HuH-7.5 (cell line): Measurements from ENCODE around the gene NHLH2.
A peak's percentile ranks its signal among the peaks of the same experiment; 100 is the strongest.

Experiments used
- DNase-seq: peaks from one replicate; pipeline ENCODE4 v3.0.0; 2011; ENCODE audit warnings: low spot score

Gene NHLH2

GRCh38 chr1:115838431-115839028, 2.4 kb downstream of the NHLH2 start:
- peak; percentile 34 for DNase-seq

- peak; percentile 30 for DNase-seq
Observed at GRCh38 chr1:115837740-115838421, 3.0 kb downstream of the NHLH2 start.

GRCh38 chr1:115837341-115837739, 3.6 kb downstream of the NHLH2 start:
- DNase-seq = no peak

- no peak for DNase-seq
Observed at GRCh38 chr1:115833856-115834255, 7.1 kb downstream of the NHLH2 start.

- no peak for DNase-seq
Observed at GRCh38 chr1:115832651-115833050, 8.3 kb downstream of the NHLH2 start.

- no peak for DNase-seq
Observed at GRCh38 chr1:115830963-115831362, 10.0 kb downstream of the NHLH2 start.

GRCh38 chr1:115829947-115830346, 11.0 kb downstream of the NHLH2 start:
- DNase-seq = no peak

GRCh38 chr1:115829023-115829674, 11.8 kb downstream of the NHLH2 start:
- no peak for DNase-seq

- DNase-seq = no peak
Observed at GRCh38 chr1:115828101-115829022, 12.6 kb downstream of the NHLH2 start.

GRCh38 chr1:115827452-115828044, 13.4 kb downstream of the NHLH2 start:
- no peak for DNase-seq

GRCh38 chr1:115826628-115827027, 14.3 kb downstream of the NHLH2 start:
- DNase-seq = no peak

GRCh38 chr1:115822117-115822516, 18.8 kb downstream of the NHLH2 start:
- no peak for DNase-seq

GRCh38 chr1:115815694-115816093, 25.2 kb downstream of the NHLH2 start:
- no peak for DNase-seq

GRCh38 chr1:115814685-115815398, 26.1 kb downstream of the NHLH2 start:
- no peak for DNase-seq

- DNase-seq = no peak
Observed at GRCh38 chr1:115813727-115814126, 27.2 kb downstream of the NHLH2 start.

- no peak for DNase-seq
Observed at GRCh38 chr1:115811140-115811828, 29.6 kb downstream of the NHLH2 start.

GRCh38 chr1:115810609-115811008, 30.3 kb downstream of the NHLH2 start:
- DNase-seq = no peak

GRCh38 chr1:115809847-115810246, 31.1 kb downstream of the NHLH2 start:
- DNase-seq = no peak

GRCh38 chr1:115809076-115809475, 31.9 kb downstream of the NHLH2 start:
- no peak for DNase-seq

GRCh38 chr1:115807723-115808122, 33.2 kb downstream of the NHLH2 start:
- no peak for DNase-seq

GRCh38 chr1:115805597-115805996, 35.3 kb downstream of the NHLH2 start:
- no peak for DNase-seq
